Gastrocnemius medialis (tissue), 4 donors: ENCODE data around the gene RFTN1. TPM values are rescaled to one million over a fixed set of nuclear protein-coding genes. Genes with fewer than 3 reads are reported as not detected.

Experiments used
- ATAC-seq, 2 donors: fragments of 150-250 bp; one replicate each; pipeline ENCODE4 v1.9.1; 2016
- DNase-seq, 2 donors: peaks; one replicate each; pipeline ENCODE4 v3.0.0-alpha.2; 2019
- H3K27ac ChIP-seq, 4 donors: fragments of 200-600 bp; sonication (generic); 1 replicate in 1 of 4; 2 replicates in 3 of 4; pipeline ENCODE4 v1.5.1; 2016 to 2018; ENCODE audit warnings: mild to moderate bottlenecking in 2 of 4, moderate library complexity in 1 of 4
- H3K27me3 ChIP-seq, 3 donors: fragments of 200-600 bp; sonication (generic) in 2 of 3; 1 replicate in 1 of 3; 2 replicates in 2 of 3; pipeline versions ENCODE4 v1.5.1 to v1.6.0; 2016 to 2019; ENCODE audit warnings: mild to moderate bottlenecking in 1 of 3, moderate library complexity in 1 of 3
- H3K36me3 ChIP-seq, 2 donors: fragments of 200-600 bp; sonication (generic) in 1 of 2; one replicate each; pipeline ENCODE4 v1.5.1; 2017 to 2018
- H3K4me1 ChIP-seq, 2 donors: fragments of 200-600 bp; sonication (generic) in 1 of 2; one replicate each; pipeline ENCODE4 v1.5.1; 2016 to 2017; ENCODE audit warnings: mild to moderate bottlenecking in 2 of 2
- H3K4me3 ChIP-seq, 4 donors: fragments of 200-600 bp; sonication (generic) in 3 of 4; 1 replicate in 1 of 4; 2 replicates in 3 of 4; pipeline ENCODE4 v1.5.1; 2016 to 2019; ENCODE audit warnings: mild to moderate bottlenecking in 2 of 4
- H3K9me3 ChIP-seq, 3 donors: fragments of 200-600 bp; sonication (generic) in 2 of 3; 1 replicate in 1 of 3; 2 replicates in 2 of 3; pipeline ENCODE4 v1.5.1; 2016 to 2019
- POLR2A ChIP-seq, 2 donors: fragments of 450-650 bp; IDR thresholded peaks; one replicate each; pipeline ENCODE4 v1.6.1; 2017; ENCODE audit warnings: antibody characterized with exemption in 2 of 2, mild to moderate bottlenecking in 2 of 2, moderate library complexity in 2 of 2
- in situ Hi-C, 4 donors: fragments of 200-750 bp; cut with MboI; loops; one replicate each; pipeline versions ENCODE4 v1.15.0 to v1.8.0; 2017; ENCODE audit warnings: low sequenced_read_pairs in 4 of 4
- intact Hi-C: fragments of 100-400 bp; cut with DNase I; formaldehyde crosslinking; loops from one replicate; pipeline ENCODE4 v1.15.1; 2023; ENCODE audit warnings: low total_unique reads
- total RNA-seq, 4 donors: library from RNA; depleted of rRNA; stranded (reverse); fragments of >200 nt; gene quantifications; one replicate each; pipeline versions ENCODE4 v1.1.0 to v1.2.3, GENCODE V29; 2016
- TF ChIP-seq, protein P1 (sequence below), 5 experiments: fragments of 450-650 bp in 3 of 5; fragments of 200-600 bp in 2 of 5; sonication (generic) in 2 of 5; IDR thresholded peaks in 4 of 5; conservative IDR thresholded peaks in 1 of 5; 1 replicate in 4 of 5; 2 replicates in 1 of 5; pipeline ENCODE4 v1.5.1; 2016 to 2019; ENCODE audit warnings: antibody characterized with exemption in 5 of 5, mild to moderate bottlenecking in 3 of 5, moderate library complexity in 3 of 5

RFTN1 gene
- total RNA-seq, 4 donors from 2014 or later: 10.7 to 22.8 (median 11.7) TPM

DNA sequence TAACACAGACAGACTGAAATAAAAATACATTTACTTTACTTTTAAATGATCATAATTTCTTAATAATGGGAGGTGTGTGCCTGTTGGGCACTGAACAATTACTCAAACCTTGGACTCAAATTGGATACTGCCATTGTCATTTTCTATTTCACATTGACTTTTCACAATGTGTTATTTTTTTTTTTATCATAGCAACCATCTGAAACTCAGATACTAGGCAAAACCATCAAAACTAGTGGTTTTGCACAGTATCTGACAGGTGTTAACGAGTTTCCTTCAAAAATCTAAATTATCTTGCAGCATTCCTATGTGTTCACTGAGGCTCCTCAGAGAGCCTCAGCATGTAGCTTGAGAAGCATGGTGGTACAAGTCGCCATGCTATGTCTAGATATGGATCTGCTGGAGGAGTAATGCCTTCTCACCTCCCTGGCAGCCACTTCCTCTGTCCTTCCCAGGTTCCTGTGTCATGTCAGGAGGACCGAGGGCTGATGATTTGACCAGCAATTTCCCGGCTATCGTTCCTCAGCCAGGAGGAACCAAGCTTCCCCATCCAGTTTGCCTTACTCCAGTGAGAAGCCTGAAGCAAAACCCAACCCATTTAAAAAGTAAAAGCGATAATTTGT lies 29.9 kb upstream of the RFTN1 start:
- no peak overlapping the region for H3K4me3 ChIP-seq
- no peak for ATAC-seq
- H3K27me3 ChIP-seq: no peaks in the 10 kb centered on the region
- TF ChIP-seq POLR2A (IDR thresholded peaks at IDR 0.05): no peak
- TF ChIP-seq, protein P1, sequence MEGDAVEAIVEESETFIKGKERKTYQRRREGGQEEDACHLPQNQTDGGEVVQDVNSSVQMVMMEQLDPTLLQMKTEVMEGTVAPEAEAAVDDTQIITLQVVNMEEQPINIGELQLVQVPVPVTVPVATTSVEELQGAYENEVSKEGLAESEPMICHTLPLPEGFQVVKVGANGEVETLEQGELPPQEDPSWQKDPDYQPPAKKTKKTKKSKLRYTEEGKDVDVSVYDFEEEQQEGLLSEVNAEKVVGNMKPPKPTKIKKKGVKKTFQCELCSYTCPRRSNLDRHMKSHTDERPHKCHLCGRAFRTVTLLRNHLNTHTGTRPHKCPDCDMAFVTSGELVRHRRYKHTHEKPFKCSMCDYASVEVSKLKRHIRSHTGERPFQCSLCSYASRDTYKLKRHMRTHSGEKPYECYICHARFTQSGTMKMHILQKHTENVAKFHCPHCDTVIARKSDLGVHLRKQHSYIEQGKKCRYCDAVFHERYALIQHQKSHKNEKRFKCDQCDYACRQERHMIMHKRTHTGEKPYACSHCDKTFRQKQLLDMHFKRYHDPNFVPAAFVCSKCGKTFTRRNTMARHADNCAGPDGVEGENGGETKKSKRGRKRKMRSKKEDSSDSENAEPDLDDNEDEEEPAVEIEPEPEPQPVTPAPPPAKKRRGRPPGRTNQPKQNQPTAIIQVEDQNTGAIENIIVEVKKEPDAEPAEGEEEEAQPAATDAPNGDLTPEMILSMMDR (IDR thresholded peaks at IDR 0.05 in 4 of 5, conservative IDR thresholded peaks at IDR 0.05 in 1 of 5): no peak
- H3K36me3 ChIP-seq: no peaks in the 10 kb centered on the region
- H3K4me1 ChIP-seq: peaks cover 2 to 13% of the 10 kb centered on the region in 2 donors
- peak overlapping the region in 3 of 4 donors; percentile 64 to 76 (median 68) for H3K27ac ChIP-seq
- no peaks in the 10 kb centered on the region for H3K9me3 ChIP-seq
- no peak for DNase-seq
- in situ Hi-C loops: loop anchor here in 1 of 4 donors (25.0 kb wide), 1 partner anchor 931 kb away; the partner anchor contains the start of genes BTD and HACL1
- intact Hi-C loops: no loop called here

DNA sequence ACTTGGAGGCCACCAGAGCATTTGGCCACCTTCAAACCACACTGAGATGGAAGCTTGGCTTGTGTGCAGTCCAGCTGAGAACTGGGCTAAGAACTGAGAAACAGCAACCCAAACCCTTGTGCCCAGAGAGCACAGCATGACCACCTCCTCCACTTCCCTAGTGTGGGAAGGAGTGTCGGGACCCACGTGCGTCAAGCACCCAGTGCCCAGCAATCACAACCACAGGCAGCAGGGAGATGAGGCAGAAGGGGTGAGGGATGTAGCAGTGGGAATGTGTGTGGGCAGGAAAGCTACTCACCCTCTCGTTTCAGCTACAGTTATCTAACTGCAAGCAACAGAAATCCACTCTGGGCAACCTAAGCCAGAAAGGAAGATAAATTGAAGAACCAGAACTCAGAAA lies 25.0 kb upstream of the RFTN1 start:
- no peaks in the 10 kb centered on the region for H3K36me3 ChIP-seq
- intact Hi-C loops (no loop called here), in situ Hi-C loops (loop anchor here in 1 of 4 donors (25.0 kb wide), 1 partner anchor 926 kb away; the partner anchor contains the start of genes BTD and HACL1)
- H3K27me3 ChIP-seq: no peaks in the 10 kb centered on the region
- peaks cover 0 to 12% of the 10 kb centered on the region in 2 donors for H3K4me1 ChIP-seq
- no peak overlapping the region for H3K27ac ChIP-seq
- H3K4me3 ChIP-seq: no peak overlapping the region
- no peaks in the 10 kb centered on the region for H3K9me3 ChIP-seq
- DNase-seq: no peak
- TF ChIP-seq, protein P1 (IDR thresholded peaks at IDR 0.05 in 4 of 5, conservative IDR thresholded peaks at IDR 0.05 in 1 of 5): no peak
- no peak for TF ChIP-seq POLR2A (IDR thresholded peaks at IDR 0.05)
- no peak for ATAC-seq

DNA sequence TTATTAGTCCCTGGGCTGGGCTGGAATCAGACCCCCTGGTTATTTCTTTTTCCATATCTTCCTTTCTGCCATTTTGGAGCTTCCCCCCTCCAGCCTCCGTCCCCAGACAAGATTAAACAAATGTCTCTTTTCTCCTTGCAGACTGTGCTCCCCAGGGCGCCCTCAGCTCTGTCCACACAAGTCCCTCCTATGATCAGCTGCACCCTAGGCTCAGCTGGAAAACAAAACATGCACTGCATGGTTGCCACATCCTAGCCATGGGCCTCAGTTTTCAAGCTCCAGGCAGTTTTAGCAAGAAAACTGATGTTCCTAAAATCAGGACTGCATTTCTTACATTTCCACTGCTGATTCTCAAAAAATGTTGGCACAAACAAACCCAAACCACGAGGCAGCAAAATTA lies 23.5 kb upstream of the RFTN1 start:
- no peak overlapping the region for H3K4me3 ChIP-seq
- H3K36me3 ChIP-seq: no peaks in the 10 kb centered on the region
- intact Hi-C loops (no loop called here), in situ Hi-C loops (loop anchor here in 1 of 4 donors (25.0 kb wide), 1 partner anchor 925 kb away; the partner anchor contains the start of genes BTD and HACL1)
- DNase-seq: no peak
- ATAC-seq: no peak
- no peak for TF ChIP-seq POLR2A (IDR thresholded peaks at IDR 0.05)
- TF ChIP-seq, protein P1 (IDR thresholded peaks at IDR 0.05 in 4 of 5, conservative IDR thresholded peaks at IDR 0.05 in 1 of 5): no peak
- no peaks in the 10 kb centered on the region for H3K9me3 ChIP-seq
- H3K4me1 ChIP-seq: peaks cover 0 to 13% of the 10 kb centered on the region in 2 donors
- H3K27me3 ChIP-seq: no peaks in the 10 kb centered on the region
- no peak overlapping the region for H3K27ac ChIP-seq

DNA sequence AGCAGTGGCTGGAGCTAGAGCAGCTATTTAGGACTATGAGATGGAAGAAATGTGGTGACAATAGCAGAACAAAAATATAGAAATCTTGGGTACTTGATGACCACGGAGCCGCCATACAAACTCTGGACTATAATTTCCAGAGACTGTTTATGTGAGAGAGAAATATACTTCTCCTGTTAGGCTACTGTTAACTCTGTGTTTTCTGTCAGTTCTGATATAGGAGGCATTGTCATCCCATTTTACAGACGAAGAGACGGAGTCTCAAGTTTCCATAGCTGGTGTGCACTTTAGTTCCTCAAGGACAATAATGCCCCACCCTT lies 22.8 kb upstream of the RFTN1 start:
- Histone ChIP-seq H3K27ac (no peak overlapping the region), H3K36me3 (no peaks in the 10 kb centered on the region), H3K4me3 (no peak overlapping the region), H3K27me3 (no peaks in the 10 kb centered on the region), H3K4me1 (peaks cover 0 to 13% of the 10 kb centered on the region in 2 donors), H3K9me3 (no peaks in the 10 kb centered on the region)
- in situ Hi-C loops: loop anchor here in 1 of 4 donors (25.0 kb wide), 1 partner anchor 924 kb away; the partner anchor contains the start of genes BTD and HACL1
- intact Hi-C loops: no loop called here
- TF ChIP-seq, protein P1 (IDR thresholded peaks at IDR 0.05 in 4 of 5, conservative IDR thresholded peaks at IDR 0.05 in 1 of 5): no peak
- TF ChIP-seq POLR2A (IDR thresholded peaks at IDR 0.05): no peak
- ATAC-seq: no peak
- DNase-seq: no peak
